ENCODE data around the gene TM7SF3.

Gene TM7SF3

GRCh38 chr12:27015730-27016076 is 1.5 kb upstream of the TM7SF3 start:
- no peak for DNase-seq (ENCODE audit: low read depth in 3 of 3)

- no peak for DNase-seq (ENCODE audit: low read depth in 3 of 3)
These were observed 910 bp upstream of the TM7SF3 start for GRCh38 chr12:27014859-27015729.

- no peak for DNase-seq (ENCODE audit: low read depth in 3 of 3)
These were observed 536 bp downstream of the TM7SF3 start for GRCh38 chr12:27013611-27014084.

- no peak for DNase-seq (ENCODE audit: low read depth in 3 of 3)
These were observed 1.3 kb downstream of the TM7SF3 start for GRCh38 chr12:27012982-27013255.

- no peak for DNase-seq (ENCODE audit: low read depth in 3 of 3)
These were observed 1.8 kb downstream of the TM7SF3 start for GRCh38 chr12:27012239-27012981.

- DNase-seq (ENCODE audit: low read depth in 3 of 3): no peak
These were observed 4.3 kb downstream of the TM7SF3 start for GRCh38 chr12:27009881-27010301.

GRCh38 chr12:27008081-27008480 is 6.1 kb downstream of the TM7SF3 start:
- DNase-seq (ENCODE audit: low read depth in 3 of 3): no peak

- no peak for DNase-seq (ENCODE audit: low read depth in 3 of 3)
These were observed 7.3 kb downstream of the TM7SF3 start for GRCh38 chr12:27006797-27007467.

GRCh38 chr12:27005495-27005894 is 8.7 kb downstream of the TM7SF3 start:
- DNase-seq (ENCODE audit: low read depth in 3 of 3): no peak

- DNase-seq (ENCODE audit: low read depth in 3 of 3): no peak
These were observed 10.5 kb downstream of the TM7SF3 start for GRCh38 chr12:27003421-27004381.

GRCh38 chr12:27002141-27002540 is 12.0 kb downstream of the TM7SF3 start:
- DNase-seq (ENCODE audit: low read depth in 3 of 3): no peak

GRCh38 chr12:27001663-27002062 is 12.5 kb downstream of the TM7SF3 start:
- DNase-seq (ENCODE audit: low read depth in 3 of 3): no peak

GRCh38 chr12:27000961-27001360 is 13.2 kb downstream of the TM7SF3 start:
- DNase-seq (ENCODE audit: low read depth in 3 of 3): no peak

GRCh38 chr12:26997003-26997402 is 17.2 kb downstream of the TM7SF3 start:
- DNase-seq (ENCODE audit: low read depth in 3 of 3): no peak

GRCh38 chr12:26995706-26996105 is 18.5 kb downstream of the TM7SF3 start:
- DNase-seq (ENCODE audit: low read depth in 3 of 3): no peak

- no peak for DNase-seq (ENCODE audit: low read depth in 3 of 3)
These were observed 20.1 kb downstream of the TM7SF3 start for GRCh38 chr12:26994109-26994508.

GRCh38 chr12:26991826-26992225 is 22.4 kb downstream of the TM7SF3 start:
- no peak for DNase-seq (ENCODE audit: low read depth in 3 of 3)

- no peak for DNase-seq (ENCODE audit: low read depth in 3 of 3)
These were observed 24.3 kb downstream of the TM7SF3 start for GRCh38 chr12:26989873-26990272.

- DNase-seq (ENCODE audit: low read depth in 3 of 3): no peak
These were observed 25.5 kb downstream of the TM7SF3 start for GRCh38 chr12:26988703-26989102.

- no peak for DNase-seq (ENCODE audit: low read depth in 3 of 3)
These were observed 26.4 kb downstream of the TM7SF3 start for GRCh38 chr12:26987634-26988424.

- no peak for DNase-seq (ENCODE audit: low read depth in 3 of 3)
These were observed 31.3 kb downstream of the TM7SF3 start for GRCh38 chr12:26982866-26983265.
